Testis (tissue), 2 donors: ENCODE measurements around the gene GPR153.

Experiments
- POLR2A ChIP-seq: fragments of 450-650 bp; IDR thresholded peaks from one replicate; pipeline ENCODE4 v1.6.1; 2017; ENCODE audit warnings: antibody characterized with exemption, mild to moderate bottlenecking, moderate library complexity
- TF ChIP-seq, protein P1 (sequence below), 3 experiments: fragments of 450-650 bp in 2 of 3; fragments of 200-600 bp in 1 of 3; sonication (generic) in 1 of 3; IDR thresholded peaks; one replicate each; pipeline ENCODE4 v1.5.1; 2016 to 2019; ENCODE audit warnings: antibody characterized with exemption in 3 of 3, mild to moderate bottlenecking in 2 of 3, moderate library complexity in 1 of 3

DNA sequence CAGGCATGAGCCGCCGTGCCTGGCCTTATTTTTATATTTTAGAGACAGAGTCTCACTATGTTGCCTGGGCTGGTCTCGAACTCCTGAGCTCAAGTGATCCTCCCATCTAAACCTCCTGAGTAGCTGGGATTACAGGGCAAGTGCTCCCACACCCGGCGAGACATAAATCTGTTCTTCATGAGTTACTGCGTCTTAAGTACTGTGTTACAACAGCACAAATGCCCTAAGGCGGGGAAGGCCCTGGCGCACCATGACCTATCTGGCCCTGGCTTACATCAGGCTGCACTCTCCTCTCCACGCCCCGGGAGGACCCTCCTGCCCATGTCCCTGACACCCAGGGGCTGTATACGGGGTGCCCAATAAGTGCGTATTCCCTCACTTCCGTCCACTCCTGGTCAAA lies 4.3 kb downstream of the GPR153 start:
- TF ChIP-seq, protein P1, sequence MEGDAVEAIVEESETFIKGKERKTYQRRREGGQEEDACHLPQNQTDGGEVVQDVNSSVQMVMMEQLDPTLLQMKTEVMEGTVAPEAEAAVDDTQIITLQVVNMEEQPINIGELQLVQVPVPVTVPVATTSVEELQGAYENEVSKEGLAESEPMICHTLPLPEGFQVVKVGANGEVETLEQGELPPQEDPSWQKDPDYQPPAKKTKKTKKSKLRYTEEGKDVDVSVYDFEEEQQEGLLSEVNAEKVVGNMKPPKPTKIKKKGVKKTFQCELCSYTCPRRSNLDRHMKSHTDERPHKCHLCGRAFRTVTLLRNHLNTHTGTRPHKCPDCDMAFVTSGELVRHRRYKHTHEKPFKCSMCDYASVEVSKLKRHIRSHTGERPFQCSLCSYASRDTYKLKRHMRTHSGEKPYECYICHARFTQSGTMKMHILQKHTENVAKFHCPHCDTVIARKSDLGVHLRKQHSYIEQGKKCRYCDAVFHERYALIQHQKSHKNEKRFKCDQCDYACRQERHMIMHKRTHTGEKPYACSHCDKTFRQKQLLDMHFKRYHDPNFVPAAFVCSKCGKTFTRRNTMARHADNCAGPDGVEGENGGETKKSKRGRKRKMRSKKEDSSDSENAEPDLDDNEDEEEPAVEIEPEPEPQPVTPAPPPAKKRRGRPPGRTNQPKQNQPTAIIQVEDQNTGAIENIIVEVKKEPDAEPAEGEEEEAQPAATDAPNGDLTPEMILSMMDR (IDR thresholded peaks at IDR 0.05) = no peak
- no peak for TF ChIP-seq POLR2A
